Left colon (tissue), 2 donors: Measurements from ENCODE around the gene NR6A1. TPM values are rescaled to one million over a fixed set of nuclear protein-coding genes. Genes with fewer than 3 reads are reported as not detected.

Experiments used
- ATAC-seq: fragments of 200-7000 bp; cut with Tn5 transposase; one replicate; pipeline ENCODE4 v1.9.1; 2020; ENCODE audit warnings: mild to moderate bottlenecking, moderate library complexity
- DNase-seq, 2 donors: peaks; one replicate each; pipeline ENCODE4 v3.0.0-alpha.2; 2020
- intact Hi-C, 2 donors: fragments of 100-400 bp; cut with DNase I in 1 of 2; cut with micrococcal nuclease in 1 of 2; formaldehyde crosslinking; loops; one replicate each; pipeline versions ENCODE4 v1.11.2 to v1.14.0; 2022; cut with DNase I, micrococcal nuclease
- total RNA-seq, 2 donors: library from RNA; stranded (reverse); fragmentation: NEBNext Ultra II Directional; extraction: Animal tissue kit (Norgen Biotek cat#: 25700); gene quantifications; one replicate each; pipeline ENCODE4 v1.2.1, GENCODE V29; 2021
- donor health status: DM: no; HTN: no; CAD: no.
- donor health status: DM: yes; HTN: yes; CAD: no.

Gene NR6A1
- total RNA-seq, 2 donors from 2014 or later = 4.6 to 7.1 TPM

DNA sequence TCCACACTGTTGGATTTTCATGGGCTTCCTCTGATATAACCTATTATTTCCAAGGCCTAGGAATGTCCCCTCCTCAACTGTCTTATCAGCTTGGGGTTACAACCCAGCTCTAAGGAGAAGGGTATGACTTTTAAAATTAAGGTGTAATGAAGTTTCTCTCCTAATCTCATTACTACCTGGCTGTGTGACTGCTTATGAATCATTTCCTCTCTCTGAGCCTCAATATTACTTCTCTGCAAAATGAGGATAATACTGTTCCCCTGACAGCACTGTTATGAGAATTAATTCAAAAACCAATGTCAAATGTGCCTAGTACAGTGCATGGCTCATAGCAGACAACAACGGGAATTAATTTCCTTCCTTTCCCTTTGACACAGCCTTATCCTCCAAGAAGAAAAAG, 118.9 kb downstream of the NR6A1 start:
- DNase-seq = no peak
- intact Hi-C loops = no loop called here
- no peak for ATAC-seq

DNA sequence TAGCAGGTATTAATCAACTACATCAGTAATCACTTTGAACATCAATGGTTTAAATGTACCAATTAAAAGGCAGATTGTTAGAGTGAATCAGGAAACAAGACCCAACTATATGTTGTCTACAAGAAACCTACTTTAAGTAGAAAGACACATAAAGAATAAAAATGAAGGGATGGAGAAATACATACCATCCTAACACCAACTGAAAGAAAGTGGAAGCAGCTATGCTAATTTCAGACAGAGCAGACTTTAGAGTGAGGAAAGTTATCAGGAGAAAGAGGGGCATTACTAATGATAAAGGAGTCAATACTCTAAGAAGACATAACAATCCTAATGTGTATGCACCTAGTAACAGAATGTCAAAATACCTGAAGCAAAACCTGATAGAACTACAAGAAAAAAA, 125.8 kb downstream of the NR6A1 start:
- ATAC-seq (no peak), DNase-seq (no peak)
- intact Hi-C loops = no loop called here

DNA sequence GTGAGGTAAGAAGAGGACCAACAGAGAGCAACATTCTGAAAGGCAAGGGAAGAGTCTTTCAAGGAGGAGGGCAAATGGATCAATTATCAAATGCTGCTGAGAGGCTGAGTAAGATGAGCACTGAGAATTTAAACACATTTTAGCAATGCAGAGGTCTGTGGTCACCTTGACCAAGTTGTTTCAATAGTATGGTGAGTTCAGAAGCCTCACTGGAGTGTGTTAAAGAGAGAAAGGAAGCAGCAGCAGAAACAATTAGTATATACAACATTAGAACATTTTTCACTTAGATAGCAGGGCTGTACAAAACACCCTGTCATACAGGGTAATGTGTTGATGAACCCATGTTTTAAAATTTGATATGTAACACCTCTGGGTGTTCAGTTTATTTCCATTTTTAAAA, 131.5 kb downstream of the NR6A1 start:
- intact Hi-C loops = no loop called here
- ATAC-seq (no peak), DNase-seq (no peak)

DNA sequence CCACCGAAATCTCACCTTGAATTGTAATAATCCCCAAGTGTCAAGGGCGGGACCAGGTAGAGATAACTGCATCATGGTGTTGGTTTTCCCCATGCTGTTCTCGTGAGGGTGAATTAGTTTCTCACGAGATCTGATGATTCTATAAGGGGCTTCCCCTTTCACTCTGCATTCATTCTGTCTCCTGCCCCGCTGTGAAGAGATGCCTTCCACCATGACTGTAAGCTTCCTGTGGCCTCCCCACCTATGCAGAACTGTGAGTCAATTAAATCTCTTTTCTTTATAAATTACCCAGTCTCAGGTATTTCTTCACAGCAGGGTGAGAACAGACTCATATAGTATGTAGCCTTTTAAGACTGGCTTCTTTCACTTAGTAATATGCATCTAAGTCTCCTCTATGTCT, 135.8 kb downstream of the NR6A1 start:
- ATAC-seq = no peak
- intact Hi-C loops = no loop called here
- no peak for DNase-seq

DNA sequence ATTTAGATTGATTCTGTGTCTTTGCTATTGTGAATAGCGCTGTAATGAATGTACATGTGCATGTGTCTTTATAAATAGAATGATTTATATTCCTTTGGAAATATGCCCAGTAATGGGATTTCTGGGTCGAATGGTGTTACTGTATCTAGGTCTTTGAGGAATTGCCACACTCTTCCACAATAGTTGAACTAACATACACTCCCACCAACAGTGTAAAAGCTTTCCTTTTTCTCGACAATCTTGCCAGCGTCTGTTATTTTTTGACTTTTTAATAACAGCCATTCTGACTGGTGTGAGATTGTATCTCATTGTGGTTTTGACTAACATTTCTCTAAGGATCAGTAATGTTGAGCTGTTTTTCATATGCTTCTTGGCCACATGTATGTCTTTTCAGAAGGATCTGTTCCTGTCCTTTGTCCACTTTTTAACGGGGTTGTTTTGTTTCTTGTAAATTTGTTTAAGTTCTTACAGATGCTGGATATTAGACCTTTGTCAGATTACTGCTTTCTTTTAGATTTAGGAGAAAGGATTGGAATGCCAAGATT, 139.0 kb downstream of the NR6A1 start:
- DNase-seq (no peak), ATAC-seq (no peak)
- intact Hi-C loops = no loop called here

- DNase-seq (no peak), ATAC-seq (no peak)
- intact Hi-C loops = no loop called here
These were observed 139.8 kb downstream of the NR6A1 start for GRCh38 chr9:124631326-124631725.

DNA sequence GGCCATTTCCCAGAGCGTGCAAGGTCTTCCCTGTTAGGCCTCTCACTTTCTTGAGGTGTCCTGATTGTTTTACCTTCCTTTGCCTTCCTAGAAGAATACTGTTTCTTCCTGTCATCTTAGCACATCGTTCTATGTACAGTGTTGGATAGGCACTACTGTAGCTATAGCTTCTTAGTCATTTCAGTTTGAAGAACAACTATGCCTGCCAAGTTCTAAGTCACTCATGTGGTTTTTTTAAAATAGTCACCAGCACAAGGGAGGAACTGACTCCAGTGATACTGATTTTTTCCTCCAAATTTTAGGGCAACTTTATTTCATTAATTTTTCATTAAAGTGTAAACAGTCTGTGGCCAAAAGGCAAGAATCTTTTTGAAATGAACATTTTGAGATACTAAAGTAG, 141.5 kb downstream of the NR6A1 start:
- intact Hi-C loops = no loop called here
- no peak for DNase-seq
- ATAC-seq = no peak

GRCh38 chr9:124628741-124629140, 142.4 kb downstream of the NR6A1 start:
- ATAC-seq (no peak), DNase-seq (no peak)
- intact Hi-C loops = no loop called here

DNA sequence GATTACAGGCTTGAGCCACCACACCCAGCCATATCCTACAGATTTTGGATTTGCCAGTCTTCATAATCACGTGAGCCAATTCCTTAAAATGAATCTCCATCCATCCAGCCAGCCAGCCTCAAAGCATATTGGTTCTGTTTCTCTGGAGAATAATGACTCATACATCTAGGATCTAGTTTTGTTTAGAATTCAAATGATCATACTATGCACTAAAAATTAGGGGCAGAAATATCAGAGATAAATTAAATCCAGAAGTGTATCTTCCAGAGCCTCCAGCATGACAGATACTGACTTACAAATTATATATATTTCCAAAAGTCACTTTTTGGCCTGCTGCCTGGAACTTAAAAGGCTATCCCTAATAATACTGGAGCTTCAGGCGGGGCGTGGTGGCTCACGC, 144.8 kb downstream of the NR6A1 start:
- ATAC-seq = no peak
- intact Hi-C loops = no loop called here
- DNase-seq = no peak

DNA sequence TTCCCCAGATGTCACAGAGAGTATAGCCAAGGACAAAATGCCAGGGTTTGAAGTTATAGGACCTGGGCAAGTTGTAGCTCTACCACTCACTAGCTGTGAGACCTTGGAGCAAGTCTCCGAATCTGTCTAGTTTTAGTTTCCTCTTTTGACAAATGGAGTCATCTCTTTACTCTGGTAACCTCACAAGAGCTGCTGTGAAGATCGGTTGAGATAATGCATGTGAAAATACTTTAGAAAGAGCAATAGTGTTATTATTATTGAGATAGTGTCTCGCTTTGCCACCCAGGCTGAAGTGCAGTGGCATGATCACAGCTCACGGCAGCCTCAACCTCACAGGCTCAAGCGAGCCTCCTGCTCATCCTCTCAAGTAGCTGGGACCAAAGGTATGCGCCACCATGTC, 146.0 kb downstream of the NR6A1 start:
- no peak for DNase-seq
- intact Hi-C loops = no loop called here
- ATAC-seq = no peak

DNA sequence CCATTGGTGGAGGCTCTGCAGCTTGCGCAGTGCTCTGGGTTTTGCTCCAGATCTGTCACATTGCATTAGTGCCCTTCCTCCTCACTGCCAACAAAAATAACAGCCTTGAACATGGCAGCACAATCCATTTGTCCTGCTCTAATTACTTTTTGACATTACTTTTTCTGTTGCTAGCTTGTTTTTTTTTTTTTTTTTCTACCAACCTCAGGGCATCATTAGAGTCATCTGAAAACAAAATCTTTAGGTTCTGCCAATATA, 146.4 kb downstream of the NR6A1 start:
- intact Hi-C loops = no loop called here
- ATAC-seq (no peak), DNase-seq (no peak)

- ATAC-seq = no peak
- DNase-seq = no peak
- intact Hi-C loops = no loop called here
These were observed 147.0 kb downstream of the NR6A1 start for GRCh38 chr9:124623966-124624734.

DNA sequence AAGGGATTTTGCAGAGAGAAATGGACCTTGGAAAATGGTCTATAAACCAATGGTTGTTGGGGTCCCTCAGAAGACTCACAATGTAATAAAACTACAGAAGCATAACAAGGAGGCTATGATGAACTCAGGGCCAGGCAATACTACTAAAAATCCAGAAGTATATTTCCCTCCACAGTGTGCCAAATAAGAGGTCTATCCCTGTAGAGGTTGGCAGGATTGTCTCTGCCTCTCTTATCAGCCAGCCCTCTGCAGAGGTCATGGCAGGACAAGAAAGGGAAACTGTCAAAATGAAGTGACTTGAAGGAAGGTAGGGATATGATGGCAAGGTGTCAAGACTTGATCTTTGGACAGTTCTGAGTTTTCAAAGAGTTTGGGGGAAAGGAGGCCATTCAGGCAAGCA, 148.2 kb downstream of the NR6A1 start:
- no peak for ATAC-seq
- DNase-seq = no peak
- intact Hi-C loops = no loop called here

GRCh38 chr9:124621371-124622328, 149.5 kb downstream of the NR6A1 start:
- intact Hi-C loops = no loop called here
- DNase-seq (no peak), ATAC-seq (no peak)

DNA sequence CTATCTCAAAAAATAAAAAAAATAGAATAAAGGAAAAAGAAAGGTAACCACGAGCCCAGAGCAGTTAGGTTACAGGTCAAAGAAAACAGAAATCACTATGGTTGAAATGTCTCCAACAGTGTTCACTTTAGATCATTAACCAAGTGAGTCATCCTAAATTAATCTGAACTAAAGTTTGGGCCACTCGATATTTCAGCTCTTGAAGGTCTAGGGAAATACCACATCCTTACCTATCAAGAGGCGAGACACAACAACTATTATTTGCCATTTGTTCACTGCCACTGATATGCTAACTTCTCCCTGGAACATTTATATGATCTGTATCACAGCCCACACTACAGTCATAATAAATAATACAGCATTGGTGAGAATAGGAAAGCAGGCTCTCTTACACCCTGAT, 152.6 kb downstream of the NR6A1 start:
- DNase-seq = no peak
- intact Hi-C loops = loop anchor here in 1 of 2 donors (10.0 kb wide), 1 partner anchor 96 kb away; no protein-coding TSS in a partner anchor

GRCh38 chr9:124617477-124618141, 153.5 kb downstream of the NR6A1 start:
- peak; percentile 81 for ATAC-seq
- DNase-seq = peak; percentile 58 to 86
- intact Hi-C loops = loop anchor here (2.0 to 10.0 kb wide), 2 partner anchors 93 to 97 kb away; no protein-coding TSS in a partner anchor

More for the DNA sequence above, 152.6 kb downstream of the NR6A1 start:
- no peak for ATAC-seq

- intact Hi-C loops = loop anchor here (2.0 to 10.0 kb wide), 2 partner anchors 94 to 98 kb away; no protein-coding TSS in a partner anchor
- DNase-seq (no peak), ATAC-seq (no peak)
These were observed 154.2 kb downstream of the NR6A1 start for GRCh38 chr9:124616961-124617360.

DNA sequence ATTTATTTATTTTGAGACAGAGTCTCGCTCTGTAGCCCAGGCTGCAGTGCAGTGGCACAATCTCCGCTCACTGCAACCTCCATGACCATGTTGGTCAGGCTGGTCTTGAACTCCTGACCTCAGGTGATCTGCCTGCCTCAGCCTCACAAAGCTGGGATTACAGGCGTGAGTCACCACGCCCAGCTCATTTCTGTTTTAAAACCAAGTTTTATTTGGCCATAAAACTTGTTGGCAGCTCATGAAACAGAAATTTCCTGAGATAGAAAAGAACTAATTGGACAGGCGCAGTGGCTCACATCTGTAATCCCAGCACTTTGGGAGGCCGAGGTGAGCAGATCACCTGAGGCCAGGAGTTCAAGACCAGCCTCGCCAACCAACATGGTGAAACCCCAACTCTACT, 155.3 kb downstream of the NR6A1 start:
- intact Hi-C loops = loop anchor here (2.0 to 10.0 kb wide), 2 partner anchors 95 to 99 kb away; no protein-coding TSS in a partner anchor
- ATAC-seq (peak; percentile 79), DNase-seq (peak; percentile 40)

DNA sequence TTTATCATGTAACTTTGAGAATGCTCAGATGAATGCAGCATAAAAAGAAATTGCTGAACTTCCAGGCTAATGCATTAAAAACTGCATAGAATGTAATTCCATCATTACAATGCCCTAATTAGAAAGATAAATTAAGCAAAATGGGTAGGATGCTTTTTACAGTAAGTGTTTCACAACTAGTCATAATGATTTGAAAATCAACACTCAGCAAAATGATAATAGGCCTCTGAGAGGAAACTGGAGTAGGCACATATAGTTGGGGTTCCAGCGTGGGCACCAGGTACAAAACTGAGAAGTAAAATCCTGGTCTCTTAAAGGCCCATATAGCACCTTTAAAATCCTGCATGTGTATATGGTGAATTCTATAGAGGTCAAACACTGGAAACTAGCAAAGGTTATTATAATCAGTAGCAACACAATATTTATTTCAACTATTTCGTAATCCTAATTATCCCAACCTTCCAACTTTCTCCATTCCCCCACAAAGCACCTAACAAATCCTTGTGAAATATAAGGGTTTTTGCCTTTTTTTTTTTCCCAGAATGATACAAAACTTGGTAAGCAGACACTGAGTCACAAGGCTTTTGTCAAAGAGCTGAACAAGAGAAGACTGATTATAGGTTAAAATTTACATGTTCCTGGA, 155.9 kb downstream of the NR6A1 start:
- intact Hi-C loops = loop anchor here in 1 of 2 donors (10.0 kb wide), 1 partner anchor 100 kb away; no protein-coding TSS in a partner anchor
- DNase-seq (no peak), ATAC-seq (no peak)
